WTC11 (cell line): ENCODE results near the gene MECR.

Source experiments
- ESRRA ChIP-seq: sonication (generic); formaldehyde crosslinking; IDR thresholded peaks from 2 replicates; pipeline ENCODE4 v1.8.1; 2022; ENCODE audit warnings: mild to moderate bottlenecking, missing genetic modification reagents, borderline replicate concordance
- ZNF263 ChIP-seq: sonication (generic); formaldehyde crosslinking; IDR thresholded peaks from 2 replicates; pipeline ENCODE4 v1.8.1; 2022; ENCODE audit warnings: low read depth, mild to moderate bottlenecking, moderate library complexity, missing genetic modification reagents
- TF ChIP-seq, protein P1 (sequence below): fragments of 200-600 bp; IDR thresholded peaks from 2 replicates; pipeline ENCODE4 v1.8.0; 2022; ENCODE audit warnings: antibody characterized with exemption

GRCh38 chr1:29248409-29248808 lies 17.7 kb upstream of the MECR start:
- TF ChIP-seq, protein P1, sequence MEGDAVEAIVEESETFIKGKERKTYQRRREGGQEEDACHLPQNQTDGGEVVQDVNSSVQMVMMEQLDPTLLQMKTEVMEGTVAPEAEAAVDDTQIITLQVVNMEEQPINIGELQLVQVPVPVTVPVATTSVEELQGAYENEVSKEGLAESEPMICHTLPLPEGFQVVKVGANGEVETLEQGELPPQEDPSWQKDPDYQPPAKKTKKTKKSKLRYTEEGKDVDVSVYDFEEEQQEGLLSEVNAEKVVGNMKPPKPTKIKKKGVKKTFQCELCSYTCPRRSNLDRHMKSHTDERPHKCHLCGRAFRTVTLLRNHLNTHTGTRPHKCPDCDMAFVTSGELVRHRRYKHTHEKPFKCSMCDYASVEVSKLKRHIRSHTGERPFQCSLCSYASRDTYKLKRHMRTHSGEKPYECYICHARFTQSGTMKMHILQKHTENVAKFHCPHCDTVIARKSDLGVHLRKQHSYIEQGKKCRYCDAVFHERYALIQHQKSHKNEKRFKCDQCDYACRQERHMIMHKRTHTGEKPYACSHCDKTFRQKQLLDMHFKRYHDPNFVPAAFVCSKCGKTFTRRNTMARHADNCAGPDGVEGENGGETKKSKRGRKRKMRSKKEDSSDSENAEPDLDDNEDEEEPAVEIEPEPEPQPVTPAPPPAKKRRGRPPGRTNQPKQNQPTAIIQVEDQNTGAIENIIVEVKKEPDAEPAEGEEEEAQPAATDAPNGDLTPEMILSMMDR, result no peak
- no peak for TF ChIP-seq ESRRA
- no peak for TF ChIP-seq ZNF263 (CRISPR knock-in tag)
